ENCODE results near the gene DBT.

DBT gene

DNA sequence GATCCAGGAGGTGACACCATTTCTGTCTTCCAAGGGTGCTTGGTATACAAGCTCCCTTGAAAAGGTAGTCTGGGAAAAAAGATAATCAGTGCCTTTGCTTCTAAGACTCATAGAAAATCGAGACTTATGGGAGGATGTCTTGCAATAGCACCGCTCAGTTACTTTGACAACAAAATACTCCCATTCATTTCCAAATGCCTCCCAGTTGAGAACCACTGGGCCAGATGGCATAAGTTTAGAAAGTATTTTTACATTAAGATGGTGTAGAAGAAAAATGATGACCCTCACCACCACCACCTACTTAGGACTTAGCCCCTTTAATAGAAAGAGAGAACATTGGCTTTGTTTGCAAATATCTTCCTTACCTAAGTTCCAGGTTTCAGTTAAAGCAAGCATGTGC is 112.0 kb downstream of the DBT start:
- Histone ChIP-seq H3K27me3 (replicated peaks) (no peaks in the 10 kb centered on the region), H3K27ac (no peak overlapping the region), H3K36me3 (replicated peaks) (peaks cover 27% of the 10 kb centered on the region), H3K4me3 (ENCODE audit: low read depth, low read length) (no peak overlapping the region)
- in situ Hi-C loops (cut with HindIII; ENCODE audit: low pct_ligation_motif_present, low sequenced_read_pairs), result no loop called here
- TF ChIP-seq, protein P1, sequence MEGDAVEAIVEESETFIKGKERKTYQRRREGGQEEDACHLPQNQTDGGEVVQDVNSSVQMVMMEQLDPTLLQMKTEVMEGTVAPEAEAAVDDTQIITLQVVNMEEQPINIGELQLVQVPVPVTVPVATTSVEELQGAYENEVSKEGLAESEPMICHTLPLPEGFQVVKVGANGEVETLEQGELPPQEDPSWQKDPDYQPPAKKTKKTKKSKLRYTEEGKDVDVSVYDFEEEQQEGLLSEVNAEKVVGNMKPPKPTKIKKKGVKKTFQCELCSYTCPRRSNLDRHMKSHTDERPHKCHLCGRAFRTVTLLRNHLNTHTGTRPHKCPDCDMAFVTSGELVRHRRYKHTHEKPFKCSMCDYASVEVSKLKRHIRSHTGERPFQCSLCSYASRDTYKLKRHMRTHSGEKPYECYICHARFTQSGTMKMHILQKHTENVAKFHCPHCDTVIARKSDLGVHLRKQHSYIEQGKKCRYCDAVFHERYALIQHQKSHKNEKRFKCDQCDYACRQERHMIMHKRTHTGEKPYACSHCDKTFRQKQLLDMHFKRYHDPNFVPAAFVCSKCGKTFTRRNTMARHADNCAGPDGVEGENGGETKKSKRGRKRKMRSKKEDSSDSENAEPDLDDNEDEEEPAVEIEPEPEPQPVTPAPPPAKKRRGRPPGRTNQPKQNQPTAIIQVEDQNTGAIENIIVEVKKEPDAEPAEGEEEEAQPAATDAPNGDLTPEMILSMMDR (IDR thresholded peaks at IDR 0.05; ENCODE audit: low read depth, low read length, missing control alignments), result no peak
- no peak for DNase-seq

Measured in brain microvascular endothelial cell (primary cell).